C4-2B (cell line): Measurements from ENCODE around the gene FUT9.

Source experiments
- ZFX ChIP-seq: fragments of 450-650 bp; IDR thresholded peaks from 2 replicates; pipeline ENCODE4 v1.6.1; 2017
- TF ChIP-seq, protein P1 (sequence below): fragments of 450-650 bp; conservative IDR thresholded peaks from 2 replicates; pipeline ENCODE4 v1.5.1; 2017; ENCODE audit warnings: mild to moderate bottlenecking

DNA sequence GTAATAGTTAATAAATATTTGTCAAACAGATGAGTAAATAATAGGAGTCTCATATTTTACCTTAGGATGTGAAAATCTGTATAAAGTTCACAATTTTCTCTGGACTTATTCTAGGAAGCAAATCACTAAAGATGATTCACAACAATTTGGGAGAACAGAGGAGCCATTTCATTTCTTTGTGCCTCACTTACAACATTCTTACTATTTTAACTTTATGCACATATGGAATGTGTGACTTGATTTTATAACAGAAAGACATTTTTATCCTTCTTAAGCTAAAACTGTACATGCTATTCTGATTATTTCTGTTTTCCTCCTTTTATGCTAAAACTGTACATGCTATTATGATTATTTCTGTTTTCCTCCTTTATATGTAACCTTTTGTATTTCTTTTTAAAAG lies 83.3 kb downstream of the FUT9 start:
- no peak for TF ChIP-seq ZFX
- TF ChIP-seq, protein P1, sequence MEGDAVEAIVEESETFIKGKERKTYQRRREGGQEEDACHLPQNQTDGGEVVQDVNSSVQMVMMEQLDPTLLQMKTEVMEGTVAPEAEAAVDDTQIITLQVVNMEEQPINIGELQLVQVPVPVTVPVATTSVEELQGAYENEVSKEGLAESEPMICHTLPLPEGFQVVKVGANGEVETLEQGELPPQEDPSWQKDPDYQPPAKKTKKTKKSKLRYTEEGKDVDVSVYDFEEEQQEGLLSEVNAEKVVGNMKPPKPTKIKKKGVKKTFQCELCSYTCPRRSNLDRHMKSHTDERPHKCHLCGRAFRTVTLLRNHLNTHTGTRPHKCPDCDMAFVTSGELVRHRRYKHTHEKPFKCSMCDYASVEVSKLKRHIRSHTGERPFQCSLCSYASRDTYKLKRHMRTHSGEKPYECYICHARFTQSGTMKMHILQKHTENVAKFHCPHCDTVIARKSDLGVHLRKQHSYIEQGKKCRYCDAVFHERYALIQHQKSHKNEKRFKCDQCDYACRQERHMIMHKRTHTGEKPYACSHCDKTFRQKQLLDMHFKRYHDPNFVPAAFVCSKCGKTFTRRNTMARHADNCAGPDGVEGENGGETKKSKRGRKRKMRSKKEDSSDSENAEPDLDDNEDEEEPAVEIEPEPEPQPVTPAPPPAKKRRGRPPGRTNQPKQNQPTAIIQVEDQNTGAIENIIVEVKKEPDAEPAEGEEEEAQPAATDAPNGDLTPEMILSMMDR: no peak
